SHP77 (cell line): ENCODE results near the gene ERVK3-1.
"Not testable (repeated sequence)": the region's sequence is repeated elsewhere in the genome, so short reads cannot be mapped to it uniquely, and the experiment has no call there.

ENCODE experiments used
- DNase-seq, 2 experiments: peaks; one replicate each; lab custom pipeline; 2025; lab: John Stamatoyannopoulos, UW

ERVK3-1 gene, protein sequence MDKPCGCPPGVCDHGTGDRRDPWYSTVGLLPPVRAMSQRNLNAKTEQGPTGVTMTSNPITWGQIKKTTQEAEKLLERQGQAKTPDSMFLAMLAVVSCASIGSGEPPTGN

DNA sequence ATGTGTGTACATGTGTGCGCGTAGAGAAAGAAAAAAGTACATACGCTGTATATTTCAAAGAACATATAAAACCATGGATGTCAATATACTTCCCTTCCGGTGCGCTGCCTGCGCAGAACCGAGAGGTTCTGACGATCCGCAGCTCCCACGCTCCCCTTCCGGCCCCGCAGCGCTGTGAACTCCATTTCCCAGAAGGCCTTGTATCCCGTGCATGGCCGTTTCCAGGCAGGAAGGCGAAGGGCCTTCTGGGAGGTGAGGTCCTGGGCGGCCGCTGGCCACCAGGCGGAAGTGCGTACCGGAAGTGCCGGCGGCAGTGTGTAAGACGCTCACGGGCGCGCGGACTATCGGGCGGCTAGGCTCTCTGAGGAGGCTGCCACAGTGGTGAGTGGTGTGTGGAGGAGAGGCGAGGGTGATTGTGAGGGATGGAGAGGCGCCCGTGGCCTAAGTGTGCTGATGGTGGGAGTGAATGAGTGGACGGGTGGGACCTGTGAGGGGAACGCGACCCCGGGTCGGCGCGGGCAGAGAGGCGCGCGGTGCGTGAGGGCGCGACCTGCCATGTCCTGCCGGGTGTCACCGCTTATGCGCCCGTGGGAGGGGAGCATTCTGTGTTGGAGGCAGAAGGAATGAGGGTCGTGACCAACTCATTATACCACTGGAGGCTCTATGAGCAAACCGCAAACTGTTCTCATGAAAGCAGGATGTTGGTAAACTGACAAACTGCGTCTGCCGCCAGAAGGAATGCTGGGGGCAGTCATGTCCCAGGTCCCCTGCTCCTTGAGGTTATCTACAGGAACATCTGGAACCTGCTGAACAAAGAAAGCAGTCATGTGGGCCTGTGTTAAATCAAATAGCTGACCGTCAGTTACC, at the start of gene ERVK3-1:
ERVK3-1 (plus strand) TSS at position 313 of the 867 bp plus-strand sequence. CDS start 6,792 bp downstream, outside the sequence.
- peak; percentile 95 to 98 for DNase-seq

DNA sequence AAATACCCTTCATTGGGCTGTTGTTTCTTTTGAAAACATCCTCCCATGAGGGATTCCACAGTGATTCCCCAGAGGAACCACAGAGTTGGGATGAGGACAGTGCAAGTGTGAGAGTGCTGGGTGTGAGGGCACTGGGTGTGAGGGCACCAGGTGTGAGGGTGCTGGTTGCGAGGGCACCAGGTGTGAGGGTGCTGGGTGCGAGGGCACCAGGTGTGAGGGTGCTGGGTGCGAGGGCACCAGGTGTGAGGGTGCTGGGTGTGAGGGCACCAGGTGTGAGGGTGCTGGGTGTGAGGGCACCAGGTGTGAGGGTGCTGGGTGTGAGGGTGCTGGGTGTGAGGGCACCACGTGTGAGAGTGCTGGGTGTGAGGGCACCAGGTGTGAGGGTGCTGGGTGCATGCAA, 46.9 kb upstream of the ERVK3-1 start:
- not testable (repeated sequence) for DNase-seq

DNA sequence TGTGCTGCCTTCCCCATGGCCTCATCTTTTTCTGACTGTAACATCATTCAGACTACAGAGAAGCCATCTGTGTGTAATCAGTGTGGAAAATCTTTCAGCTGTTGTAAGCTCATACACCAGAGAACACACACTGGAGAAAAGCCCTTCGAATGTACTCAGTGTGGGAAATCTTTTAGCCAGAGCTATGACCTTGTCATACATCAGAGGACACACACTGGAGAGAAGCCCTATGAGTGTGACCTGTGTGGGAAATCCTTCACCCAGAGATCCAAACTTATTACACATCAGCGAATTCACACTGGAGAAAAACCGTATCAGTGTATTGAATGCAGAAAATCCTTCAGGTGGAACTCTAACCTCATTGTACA, 43.6 kb upstream of the ERVK3-1 start:
- no peak for DNase-seq

DNA sequence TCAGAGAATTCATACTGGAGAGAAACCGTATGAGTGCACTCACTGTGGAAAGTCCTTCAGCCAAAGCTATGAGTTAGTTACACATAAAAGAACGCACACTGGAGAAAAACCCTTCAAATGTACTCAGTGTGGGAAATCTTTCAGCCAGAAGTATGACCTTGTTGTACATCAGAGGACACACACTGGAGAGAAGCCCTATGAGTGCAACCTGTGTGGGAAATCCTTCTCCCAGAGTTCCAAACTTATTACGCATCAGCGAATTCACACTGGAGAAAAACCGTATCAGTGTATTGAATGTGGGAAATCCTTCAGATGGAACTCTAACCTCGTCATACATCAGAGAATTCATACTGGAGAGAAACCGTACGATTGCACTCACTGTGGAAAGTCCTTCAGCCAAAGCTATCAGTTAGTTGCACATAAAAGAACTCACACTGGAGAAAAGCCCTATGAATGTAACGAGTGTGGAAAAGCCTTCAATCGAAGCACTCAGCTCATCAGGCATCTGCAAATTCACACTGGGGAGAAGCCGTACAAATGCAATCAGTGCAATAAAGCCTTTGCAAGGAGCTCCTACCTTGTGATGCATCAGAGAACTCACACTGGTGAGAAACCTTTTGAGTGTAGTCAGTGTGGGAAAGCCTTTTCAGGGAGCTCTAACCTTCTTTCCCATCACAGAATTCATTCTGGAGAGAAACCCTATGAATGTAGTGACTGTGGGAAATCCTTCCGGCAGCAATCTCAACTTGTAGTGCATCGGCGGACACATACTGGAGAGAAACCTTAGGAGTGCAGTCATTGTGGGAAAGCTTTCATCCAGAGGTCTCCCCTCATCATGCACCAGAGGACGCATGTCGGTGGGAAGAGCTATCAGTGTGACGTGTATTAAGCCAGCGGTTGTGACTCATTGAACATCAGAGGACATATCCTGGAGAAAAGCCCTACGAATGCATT, 42.9 kb upstream of the ERVK3-1 start:
- DNase-seq: no peak

DNA sequence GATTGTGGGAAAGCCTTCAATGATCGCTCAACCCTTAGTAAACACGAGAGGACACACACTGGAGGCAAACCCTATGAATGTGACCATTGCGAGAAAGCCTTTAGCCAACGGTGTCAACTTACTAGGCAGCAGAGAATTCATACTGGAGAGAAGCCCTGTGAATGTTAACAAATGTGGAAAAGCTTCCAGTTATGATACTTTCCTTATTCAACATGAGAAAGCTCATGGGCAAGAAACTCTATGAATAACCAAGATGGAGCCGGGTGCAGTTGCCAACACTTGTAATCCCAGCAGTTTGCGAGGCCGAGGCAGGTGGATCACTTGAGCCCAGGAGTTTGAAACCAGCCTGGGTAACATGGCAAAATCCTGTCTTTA, 42.3 kb upstream of the ERVK3-1 start:
- no peak for DNase-seq

DNA sequence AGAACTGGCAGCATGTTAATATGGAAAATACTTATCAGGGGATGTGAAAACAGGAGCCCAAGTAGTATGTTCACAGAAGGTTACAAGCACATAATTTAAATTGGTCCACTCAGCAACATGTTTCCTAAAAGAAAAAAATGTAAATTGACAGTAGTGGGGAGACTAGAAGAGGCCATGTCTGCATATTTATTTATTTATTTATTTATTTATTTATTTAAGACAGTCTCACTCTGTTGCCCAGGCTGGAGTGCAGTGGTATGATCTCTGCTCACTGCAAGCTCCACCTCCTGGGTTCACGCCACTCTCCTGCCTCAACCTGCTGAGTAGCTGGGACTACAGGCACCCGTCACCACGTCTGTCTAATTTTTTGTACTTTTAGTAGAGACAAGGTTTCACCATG, 40.1 kb upstream of the ERVK3-1 start:
- DNase-seq: no peak

DNA sequence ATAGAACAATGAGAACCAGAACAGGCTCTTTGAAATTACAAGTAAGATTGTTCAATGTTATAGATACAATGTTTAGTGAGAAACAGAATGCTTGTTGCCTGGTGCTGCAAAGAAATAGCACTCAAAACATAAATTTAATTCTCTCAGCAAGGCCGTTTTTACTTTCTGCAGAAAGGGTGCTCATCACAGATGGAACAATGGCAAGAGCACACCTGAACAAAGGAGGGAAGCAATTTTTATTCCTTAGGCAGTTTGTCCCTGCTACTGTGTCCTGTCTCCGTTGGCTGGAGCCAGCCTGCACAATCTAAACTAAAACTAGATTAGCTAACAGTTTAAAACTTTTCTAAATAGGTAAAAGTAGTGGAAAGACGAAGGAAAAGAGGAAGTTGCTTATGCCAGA, 36.8 kb upstream of the ERVK3-1 start:
- DNase-seq: no peak

DNA sequence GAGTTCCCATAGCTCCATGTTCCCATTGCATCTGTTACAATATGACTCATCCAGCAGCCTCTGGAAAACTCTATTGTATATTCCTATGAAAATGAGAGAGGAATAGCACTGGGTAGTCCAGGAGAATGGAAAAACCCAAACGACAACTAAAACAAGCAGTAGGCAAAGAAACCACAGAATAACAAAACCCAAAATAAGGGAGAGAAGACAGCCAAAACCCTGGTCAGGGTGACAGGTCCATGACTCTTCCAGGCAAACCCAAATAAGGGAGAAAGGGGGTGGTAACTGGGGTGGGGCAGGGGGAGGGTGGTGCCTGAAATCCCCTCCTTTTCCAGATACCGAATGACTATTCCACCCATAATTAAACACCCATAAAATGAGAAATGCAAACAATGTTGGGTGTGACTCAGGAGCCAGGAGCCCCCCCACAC, 30.4 kb upstream of the ERVK3-1 start:
- no peak for DNase-seq

DNA sequence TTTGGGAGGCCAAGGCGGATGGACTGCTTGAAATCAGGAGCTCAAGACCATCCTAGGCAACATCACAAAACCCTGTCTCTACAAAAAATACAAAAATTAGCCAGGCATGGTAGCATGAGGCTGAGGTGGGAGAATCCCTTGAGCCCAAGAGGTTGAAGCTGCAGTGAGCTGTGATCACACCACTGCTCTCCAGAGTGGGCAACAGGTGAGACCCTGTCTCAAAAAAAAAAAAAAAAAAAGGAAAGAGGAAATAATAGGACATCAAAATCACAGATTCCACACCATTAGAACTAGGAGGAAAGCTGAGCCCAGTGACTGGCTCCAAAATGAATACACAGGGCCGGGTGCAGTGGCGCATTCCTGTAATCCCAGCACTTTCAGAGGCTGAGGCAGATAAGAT, 29.6 kb upstream of the ERVK3-1 start:
- DNase-seq: no peak

DNA sequence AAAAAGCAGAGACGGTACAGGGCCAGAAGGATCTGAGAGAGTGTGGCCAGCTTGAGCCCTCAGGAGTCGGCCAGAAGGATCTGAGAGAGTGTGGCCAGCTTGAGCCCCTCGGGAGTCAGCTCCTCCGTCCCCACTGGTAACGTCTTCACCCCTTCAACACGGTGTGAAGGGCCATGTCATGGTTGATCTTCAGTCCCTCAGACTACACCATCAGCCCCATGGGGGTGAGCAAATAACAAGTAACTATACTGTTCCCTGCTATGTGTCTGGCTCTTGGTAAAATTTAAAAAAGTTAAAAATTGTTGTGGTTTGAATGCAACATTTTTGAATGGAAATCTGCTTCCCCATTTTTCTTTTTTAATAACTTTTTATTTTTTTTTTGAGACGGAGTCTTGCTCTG, 28.0 kb upstream of the ERVK3-1 start:
- no peak for DNase-seq

DNA sequence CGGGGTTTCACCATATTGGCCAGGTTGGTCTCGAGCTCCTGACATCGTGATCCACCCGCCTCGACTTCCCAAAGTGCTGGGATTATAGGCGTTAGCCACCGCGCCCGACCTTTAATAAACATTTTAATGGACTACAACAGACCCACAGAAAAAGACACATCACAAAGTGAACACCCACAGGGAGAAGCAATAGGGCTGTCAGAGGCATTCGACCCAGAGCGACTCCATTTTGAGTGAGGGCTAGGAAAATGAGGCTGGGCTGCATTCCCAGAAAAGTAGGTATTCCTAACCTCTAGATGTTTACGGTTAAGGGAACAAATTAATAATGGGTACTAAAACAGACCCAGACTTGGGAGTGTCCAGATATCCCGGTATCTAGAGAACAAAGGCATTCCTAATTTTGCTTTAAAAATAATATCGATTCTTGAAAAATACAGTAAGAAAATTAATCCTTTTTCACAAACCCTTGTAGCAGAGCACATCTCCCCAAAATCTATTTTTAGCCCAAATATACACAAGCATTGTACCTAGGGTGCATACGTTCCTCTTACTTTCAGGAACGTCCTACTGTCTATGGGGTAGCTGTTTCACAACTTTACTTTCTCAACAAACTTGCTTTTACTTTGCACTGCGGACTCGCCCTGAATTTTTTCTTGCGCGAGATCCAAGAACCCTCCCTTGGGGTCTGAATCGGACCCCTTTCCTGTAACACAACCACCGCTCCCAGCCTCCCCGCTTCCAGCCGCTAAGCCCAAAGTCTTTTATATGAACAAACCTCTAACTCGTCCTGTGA, 27.2 kb upstream of the ERVK3-1 start:
- DNase-seq: no peak

DNA sequence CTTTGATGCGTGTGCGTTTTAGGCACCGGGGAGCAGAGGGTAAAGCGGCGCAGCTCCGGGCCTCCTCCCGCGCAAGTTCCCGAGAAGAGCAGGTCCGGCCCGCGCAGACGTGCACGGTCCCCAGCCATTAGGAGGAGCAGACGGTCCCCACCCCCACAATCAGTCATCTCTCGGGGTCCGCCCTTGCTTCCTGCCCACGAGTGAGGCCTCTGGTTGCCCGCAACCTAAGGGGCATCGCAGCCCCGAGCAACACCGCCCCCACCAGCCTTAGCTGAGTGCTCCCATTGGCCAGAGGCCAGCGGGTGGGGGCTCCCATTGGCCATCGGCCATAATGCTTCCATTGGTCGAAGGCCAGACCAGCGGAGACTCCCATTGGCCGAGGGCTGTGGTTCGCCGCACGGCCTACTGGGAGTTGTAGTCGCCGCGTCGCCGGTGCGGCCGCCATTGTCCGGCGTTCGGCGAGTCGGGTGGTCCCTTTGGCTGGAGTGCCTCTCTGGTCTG, 26.6 kb upstream of the ERVK3-1 start, which contains the start of gene ZNF8:
ZNF8 (plus strand) TSS at position 415 of the 501 bp plus-strand sequence. CDS start 127 bp downstream, outside the sequence.
- peak; percentile 97 to 98 for DNase-seq

DNA sequence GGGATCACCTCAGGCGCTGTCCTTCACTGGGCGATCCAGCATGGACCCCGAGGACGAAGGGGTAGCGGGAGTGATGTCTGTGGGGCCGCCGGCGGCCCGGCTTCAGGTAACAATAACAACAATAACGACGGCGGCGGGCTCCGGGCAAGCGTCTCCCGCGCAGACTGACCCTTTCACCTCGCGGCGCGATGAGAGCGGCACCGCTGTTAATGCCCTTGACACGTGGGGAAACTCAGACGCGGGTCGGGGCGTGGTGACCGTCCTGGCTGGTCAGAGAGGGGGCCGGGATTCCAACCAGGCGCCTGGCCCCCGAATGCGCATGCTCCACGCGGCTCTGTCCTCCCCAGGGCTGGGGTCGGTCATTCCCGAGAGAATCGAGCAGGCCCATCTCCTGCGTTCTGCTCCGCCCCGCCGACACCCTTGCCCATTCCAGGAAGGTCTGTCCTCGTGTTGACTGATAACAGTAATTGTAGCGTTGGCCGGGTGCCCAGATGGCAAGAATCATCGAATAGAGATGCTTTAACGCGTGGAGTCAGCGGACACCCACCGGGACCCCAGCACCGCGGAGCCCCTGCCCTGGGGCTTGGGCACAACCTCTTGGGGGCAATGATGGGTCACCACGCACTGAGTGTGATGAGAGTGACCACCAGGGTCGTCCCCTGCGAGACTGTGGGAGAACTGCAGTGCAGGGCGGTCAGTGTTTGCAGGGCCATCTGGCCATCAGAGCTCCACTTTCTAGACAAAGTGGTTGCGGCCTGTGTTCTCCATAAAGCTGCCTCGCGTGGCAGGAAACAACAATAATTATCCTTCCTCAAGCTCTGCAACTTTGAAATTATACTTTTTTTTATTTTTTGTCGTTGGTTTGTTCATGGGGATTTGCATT, 25.9 kb upstream of the ERVK3-1 start:
- peak; percentile 31 for DNase-seq

DNA sequence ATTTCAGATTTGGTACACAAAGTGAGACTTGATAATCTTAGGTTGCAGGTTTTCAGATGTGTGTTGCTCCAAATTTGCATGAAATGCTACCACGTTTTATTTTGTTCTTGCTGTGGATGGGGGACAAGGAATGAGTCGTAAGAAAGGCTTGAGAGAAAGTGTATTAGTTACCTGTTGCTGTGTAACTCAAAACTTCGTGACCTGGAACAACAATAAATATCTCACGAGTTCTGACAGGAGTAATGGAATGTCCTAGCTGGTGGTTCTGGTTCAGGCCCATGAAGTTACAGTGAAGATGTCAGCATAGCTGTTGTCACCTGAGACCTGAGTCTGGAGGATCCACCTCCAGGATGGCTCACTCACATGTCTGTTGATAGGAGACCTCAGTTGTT, 25.3 kb upstream of the ERVK3-1 start:
- DNase-seq: no peak

DNA sequence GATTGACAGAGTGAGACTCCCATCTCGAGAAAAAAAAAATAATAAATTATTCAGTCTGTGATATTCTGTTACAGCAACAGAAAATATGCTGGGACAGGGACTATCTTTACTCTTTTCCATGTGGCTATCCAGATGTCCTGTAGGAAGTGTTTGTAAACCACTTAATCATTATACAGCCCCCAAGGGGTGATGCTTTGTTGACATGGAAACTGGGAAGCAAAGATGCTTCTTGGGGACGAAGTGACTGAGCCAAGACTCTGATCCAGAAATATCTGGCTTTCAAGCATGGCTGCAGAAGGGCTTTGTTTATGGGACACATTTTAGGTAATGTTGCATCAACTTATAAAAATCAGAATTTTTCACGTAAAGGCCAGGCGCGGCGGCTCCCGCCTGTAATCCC, 21.0 kb upstream of the ERVK3-1 start:
- no peak for DNase-seq

DNA sequence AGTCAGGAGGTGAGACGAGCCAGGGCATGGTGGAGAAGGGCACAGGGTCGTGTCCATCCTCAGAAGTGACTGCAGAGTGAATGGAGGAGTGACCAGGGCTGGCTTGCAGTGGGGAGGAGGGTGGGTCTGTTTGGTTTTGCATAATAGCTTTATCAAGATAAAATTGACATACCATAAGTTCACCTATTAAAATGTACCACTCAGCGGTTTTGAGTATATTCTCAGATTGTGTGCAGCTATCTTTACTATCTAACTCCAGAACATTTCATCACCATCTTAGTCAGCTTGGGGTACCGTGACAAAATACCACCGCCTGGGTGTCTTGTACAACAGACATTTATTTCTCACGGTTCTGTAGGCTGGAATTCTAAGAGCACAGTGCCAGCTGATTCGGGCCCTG, 13.2 kb upstream of the ERVK3-1 start:
- no peak for DNase-seq

DNA sequence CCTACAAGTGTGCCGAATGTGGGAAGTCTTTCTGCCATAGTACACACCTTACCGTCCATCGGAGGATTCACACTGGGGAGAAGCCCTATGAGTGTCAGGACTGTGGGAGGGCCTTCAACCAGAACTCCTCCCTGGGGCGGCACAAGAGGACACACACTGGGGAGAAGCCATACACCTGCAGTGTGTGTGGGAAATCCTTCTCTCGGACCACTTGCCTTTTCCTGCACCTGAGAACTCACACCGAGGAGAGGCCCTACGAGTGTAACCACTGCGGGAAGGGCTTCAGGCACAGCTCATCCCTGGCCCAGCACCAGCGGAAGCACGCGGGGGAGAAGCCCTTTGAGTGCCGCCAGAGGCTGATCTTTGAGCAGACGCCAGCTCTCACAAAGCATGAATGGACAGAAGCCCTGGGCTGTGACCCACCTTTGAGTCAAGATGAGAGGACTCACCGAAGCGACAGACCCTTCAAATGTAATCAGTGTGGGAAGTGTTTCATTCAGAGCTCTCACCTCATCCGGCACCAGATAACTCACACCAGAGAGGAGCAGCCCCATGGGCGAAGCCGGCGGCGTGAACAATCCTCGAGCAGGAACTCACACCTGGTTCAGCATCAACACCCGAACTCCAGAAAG, 10.3 kb upstream of the ERVK3-1 start:
- DNase-seq: no peak

DNA sequence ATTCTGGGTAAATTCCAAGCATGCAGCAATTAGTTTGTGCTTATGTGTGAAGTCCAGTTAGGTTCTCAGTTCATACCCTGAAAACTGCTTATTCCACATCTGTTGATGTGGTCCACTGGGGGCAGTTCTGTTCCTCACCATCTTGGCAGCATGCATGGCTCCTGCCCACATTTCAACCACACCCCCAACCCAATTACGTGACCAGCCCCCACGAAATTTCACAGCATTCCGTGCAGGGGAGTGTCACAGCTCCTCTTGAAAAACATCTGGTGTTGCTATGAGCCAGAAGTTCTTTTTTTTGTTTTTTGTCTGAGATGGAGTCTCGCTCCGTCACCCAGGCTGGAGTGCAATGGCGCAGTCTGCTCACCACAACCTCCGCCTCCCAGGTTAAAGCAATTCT, 9.1 kb upstream of the ERVK3-1 start:
- DNase-seq: no peak

DNA sequence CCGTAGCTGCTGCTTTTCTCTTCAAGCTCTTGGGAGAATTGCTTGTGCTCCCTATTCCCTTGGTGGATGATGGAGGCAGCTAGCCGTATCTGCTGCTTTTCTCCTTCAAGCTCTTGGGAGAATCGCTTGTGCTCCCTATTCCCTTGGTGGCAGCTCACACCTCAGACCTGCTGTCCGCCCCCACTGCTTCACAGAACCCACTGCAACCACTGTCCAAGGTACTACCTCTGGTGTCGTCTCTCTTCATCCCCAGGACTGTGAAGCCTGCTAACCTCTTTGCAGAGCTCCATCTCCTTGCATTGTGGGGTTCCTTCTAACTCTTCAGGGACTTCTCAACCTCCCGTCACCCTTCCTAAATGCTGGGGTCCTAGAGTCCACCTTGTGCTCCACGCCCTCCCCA, 4.6 kb upstream of the ERVK3-1 start:
- no peak for DNase-seq

DNA sequence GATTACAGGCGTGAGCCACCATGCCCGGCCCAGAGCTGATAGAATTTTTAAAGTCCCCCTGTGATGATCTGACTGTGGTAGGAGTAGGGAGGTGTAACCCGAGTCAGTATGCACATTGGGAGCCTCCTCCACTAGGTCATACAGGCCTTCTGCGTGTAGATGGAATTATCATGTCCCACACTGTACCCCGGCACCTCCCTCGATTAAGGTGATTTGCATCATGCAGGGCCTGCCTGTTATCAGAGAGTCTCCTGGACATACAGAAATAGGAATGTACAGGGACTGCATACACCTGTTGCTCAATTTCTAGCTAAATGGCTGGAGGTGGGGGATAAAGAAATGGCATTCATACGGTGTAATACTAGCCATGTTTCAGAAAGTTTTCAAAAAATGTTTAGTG, 922 bp upstream of the ERVK3-1 start:
- no peak for DNase-seq
